Posterior vena cava (tissue), 2 donors: ENCODE data around the gene VPS33A. TPM values are rescaled to one million over a fixed set of nuclear protein-coding genes. Genes with fewer than 3 reads are reported as not detected.
"Not testable (repeated sequence)": the region's sequence is repeated elsewhere in the genome, so short reads cannot be mapped to it uniquely, and the experiment has no call there.

Experiments
- DNase-seq: peaks from one replicate; pipeline ENCODE4 v3.0.0-alpha.2; 2020; ENCODE audit warnings: low spot score
- intact Hi-C, 2 donors: fragments of 100-400 bp; cut with DNase I; formaldehyde crosslinking; loops; one replicate each; pipeline versions ENCODE4 v1.14.1 to v1.14.2; 2022 to 2023
- total RNA-seq, 2 donors: library from RNA; stranded (reverse); fragmentation: NEBNext Ultra II Directional; extraction: Animal tissue kit (Norgen Biotek cat#: 25700); gene quantifications; one replicate each; pipeline ENCODE4 v1.2.1, GENCODE V29; 2021
- donor health status: DM: yes; HTN: yes; CAD: no.
- donor health status: DM: yes; HTN: yes; CAD: no.

The VPS33A gene
- total RNA-seq, 2 donors from 2014 or later, result 12.3 to 12.6 TPM

DNA sequence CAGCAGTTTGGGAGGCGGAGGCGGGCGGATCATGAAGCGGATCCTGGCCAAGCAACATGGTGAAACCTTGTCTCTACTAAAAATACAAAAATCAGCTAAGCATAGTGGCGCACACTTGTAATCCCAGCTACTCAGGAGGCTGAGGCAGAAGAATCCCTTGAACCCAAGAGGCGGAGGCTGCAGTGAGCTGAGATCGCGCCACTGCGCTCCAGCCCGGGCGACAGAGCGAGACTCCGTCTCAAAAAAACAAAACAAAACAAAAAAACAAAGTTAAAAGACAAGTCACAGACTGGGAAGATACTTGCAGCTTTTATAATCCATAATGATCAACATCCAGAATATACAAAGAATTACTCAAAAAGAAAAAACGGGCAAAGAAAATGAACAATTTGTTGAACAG, 5.6 kb downstream of the VPS33A start:
- intact Hi-C loops, DNase-seq: not testable (repeated sequence)

- intact Hi-C loops, DNase-seq: not testable (repeated sequence)
Measured at GRCh38 chr12:122258939-122259338, 7.4 kb downstream of the VPS33A start.

GRCh38 chr12:122258462-122258861, 7.8 kb downstream of the VPS33A start:
- DNase-seq, intact Hi-C loops: not testable (repeated sequence)

DNA sequence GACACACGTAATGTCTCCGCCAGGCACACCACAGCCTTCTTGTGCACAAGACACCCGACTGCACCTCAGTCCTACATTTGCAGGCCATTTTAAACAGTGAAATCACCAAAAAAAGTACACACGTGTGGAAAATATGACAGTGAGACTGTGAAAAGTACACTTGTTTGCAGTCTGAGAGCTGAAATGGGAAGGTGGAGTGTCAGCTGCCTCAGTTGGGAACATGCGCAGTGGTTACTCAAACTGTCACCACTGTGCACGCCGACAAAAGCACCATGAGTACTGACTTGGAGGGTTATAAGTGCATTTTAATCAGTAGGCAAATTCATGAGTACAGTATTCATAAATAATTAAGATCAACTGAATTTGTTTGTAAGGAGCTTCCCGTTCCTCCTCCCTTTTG, 15.8 kb downstream of the VPS33A start:
- no peak for DNase-seq
- intact Hi-C loops, result no loop called here

DNA sequence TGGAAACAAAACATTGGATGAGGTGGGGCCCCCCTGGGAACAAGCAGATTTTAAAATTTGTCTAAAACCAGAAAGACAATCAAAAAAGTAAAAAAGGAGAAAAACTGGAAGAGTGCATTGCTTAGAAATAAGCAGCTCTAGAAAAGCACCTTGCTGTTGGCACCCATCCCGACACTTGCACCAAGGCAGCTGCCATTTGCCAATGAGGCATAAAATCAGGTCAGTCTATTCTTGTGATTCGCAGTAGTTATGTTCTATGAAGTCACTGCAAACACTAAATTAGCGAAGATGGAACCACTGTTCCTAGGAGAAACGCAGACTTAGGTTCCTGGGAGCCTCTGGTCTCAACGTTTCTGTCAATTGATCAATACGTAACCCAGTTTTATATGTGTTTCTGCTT, 16.2 kb downstream of the VPS33A start:
- intact Hi-C loops, result no loop called here
- DNase-seq, result no peak

GRCh38 chr12:122245553-122245952, 20.7 kb downstream of the VPS33A start:
- intact Hi-C loops, result no loop called here
- no peak for DNase-seq

- intact Hi-C loops, result no loop called here
Measured at GRCh38 chr12:122244565-122245371, 21.5 kb downstream of the VPS33A start.

GRCh38 chr12:122243965-122244364, 22.3 kb downstream of the VPS33A start:
- no peak for DNase-seq
- intact Hi-C loops, result no loop called here

More at GRCh38 chr12:122244565-122245371, 21.5 kb downstream of the VPS33A start:
- no peak for DNase-seq

GRCh38 chr12:122238861-122239260, 27.4 kb downstream of the VPS33A start:
- intact Hi-C loops, result no loop called here

DNA sequence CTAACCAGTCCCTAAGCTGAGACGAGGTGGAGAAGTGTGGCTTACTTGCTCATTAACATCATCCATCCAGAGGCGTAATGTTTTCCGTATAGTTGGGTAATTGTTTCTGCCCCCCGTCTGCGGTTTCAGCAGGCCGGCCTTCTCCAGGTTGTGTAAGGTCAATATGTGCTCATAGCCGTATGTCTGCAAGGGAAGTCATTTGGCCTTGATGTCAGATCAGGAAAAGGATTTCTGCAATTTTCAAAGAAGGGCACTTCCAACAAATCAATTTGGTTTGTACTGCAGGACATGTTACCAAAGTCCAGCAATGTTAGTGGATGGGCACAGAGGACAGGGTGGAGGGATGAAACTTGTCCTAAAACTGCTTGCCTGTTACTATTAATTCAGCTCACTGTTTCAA, 30.6 kb downstream of the VPS33A start:
- intact Hi-C loops, result no loop called here
- no peak for DNase-seq

More at GRCh38 chr12:122238861-122239260, 27.4 kb downstream of the VPS33A start:
- DNase-seq, result no peak

- DNase-seq, result no peak
- intact Hi-C loops, result no loop called here
Measured at GRCh38 chr12:122232691-122233090, 33.6 kb downstream of the VPS33A start.

DNA sequence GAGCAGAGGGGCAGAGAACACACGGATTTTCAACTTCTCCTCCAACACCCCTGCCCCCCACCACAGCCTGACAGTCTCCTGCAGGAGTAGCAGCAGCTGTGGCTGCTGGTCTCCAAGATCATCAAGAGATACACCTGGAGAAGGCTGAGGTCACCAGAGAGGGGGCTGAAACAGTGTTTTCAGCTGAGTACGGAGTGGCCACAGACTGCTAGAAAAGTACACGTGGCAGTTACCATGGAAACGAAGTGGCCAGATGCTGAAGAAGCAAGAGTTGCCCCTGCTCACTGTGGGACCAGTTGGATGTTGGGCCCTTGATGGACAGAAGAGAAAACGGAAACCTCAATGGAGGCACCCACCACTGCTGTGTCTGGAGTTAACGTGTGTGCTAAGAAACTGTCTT, 35.5 kb downstream of the VPS33A start:
- intact Hi-C loops, result no loop called here
- no peak for DNase-seq

GRCh38 chr12:122228092-122228491, 38.2 kb downstream of the VPS33A start:
- intact Hi-C loops, result no loop called here
- DNase-seq, result no peak

- intact Hi-C loops, result no loop called here
- no peak for DNase-seq
Measured at GRCh38 chr12:122227341-122227740, 39.0 kb downstream of the VPS33A start.

DNA sequence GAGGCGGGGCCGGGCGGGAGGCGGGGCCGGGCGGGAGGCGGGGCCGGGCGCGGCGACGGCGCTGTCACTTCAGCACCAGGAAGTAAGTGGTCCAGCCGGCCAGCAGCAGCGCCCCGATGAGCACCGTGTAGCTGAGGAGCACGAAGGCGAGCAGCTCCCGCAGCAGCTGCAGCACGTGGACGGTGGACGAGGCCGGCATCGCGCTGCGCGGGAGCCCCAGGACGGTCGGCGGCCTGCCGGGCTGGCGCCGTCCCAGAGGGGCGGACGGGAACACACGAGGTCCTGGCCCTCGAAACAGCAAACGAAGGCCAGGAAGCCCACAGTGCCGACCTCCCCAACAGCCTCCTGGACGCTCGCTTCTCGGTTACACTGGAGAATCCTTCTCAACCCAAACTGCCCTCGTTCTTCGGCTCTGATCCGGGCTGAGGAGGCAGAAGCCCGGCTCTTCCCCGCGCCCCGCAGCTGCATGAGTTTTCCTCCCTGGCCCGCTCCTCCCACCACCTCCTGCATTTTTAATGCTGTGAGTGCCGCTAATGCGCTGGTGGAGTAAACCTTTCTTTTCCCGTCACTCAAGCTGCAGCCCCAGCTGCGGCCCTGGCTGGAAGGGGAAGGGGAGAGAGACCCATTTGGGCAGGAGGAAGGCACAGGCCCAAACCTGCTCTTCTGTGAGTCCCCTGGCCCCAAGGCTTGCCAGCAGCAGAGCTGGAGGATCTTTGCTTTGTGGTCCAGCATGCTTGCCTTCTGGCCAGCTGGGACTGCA, 39.7 kb downstream of the VPS33A start:
- intact Hi-C loops, result no loop called here
- no peak for DNase-seq

DNA sequence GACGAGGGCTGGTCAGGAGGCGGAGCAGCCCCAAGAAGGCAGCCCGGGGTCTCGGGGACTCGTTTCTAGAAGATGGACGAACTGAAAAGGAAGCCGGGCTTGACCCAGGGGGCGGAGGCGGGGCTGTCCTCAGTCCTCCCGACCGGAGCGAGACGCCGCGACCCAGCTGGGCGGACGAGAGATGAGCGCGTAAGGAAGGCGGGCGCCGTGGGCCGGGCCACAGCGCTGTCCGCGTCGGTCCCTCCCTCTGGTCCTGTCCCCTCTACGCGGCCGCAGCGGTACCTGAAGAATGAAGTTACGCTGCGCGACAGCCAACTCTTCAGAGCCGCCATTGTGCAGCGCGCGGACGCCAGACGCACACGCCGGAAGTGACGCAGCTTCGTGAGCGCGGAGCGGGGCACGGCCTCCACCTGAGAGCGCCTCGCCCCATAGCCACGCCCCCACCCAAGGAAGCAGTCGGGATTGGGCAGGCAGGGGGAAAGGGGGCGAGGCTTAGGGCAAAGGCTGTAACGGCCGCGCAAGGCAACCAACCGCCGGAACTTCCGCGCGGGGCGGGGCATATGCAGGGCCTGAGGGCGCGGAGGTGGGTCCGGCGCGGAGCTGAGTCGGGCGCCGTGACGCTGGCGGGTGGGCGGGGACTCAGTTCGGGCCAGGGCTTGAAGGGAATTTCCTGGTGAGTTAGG, 40.5 kb downstream of the VPS33A start, which contains the start of gene DIABLO:
TSS of gene DIABLO (minus strand) at position 370 of the 683 bp plus-strand sequence. CDS start at position 332, 38 bp downstream.
- peak; percentile 100 for DNase-seq
- intact Hi-C loops, result no loop called here

DNA sequence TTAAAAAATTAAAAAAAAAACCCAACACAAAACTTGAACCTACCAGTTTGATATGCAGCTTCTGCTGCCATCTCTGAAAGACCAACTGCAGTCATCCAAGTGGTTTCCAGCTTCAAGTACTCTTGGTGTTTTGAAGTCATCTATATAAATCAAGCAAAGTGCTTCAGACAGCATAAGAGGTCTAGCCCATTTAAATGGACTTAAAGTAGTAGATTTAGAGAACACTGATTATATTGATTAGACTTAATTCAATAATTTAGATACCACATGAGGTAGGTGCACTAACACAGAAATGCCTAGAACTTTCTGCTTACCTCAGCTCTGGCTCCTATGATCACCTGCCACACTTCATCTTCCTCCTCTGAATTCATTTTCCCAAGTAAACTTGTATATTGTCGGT, 49.8 kb downstream of the VPS33A start:
- no peak for DNase-seq
- intact Hi-C loops, result no loop called here

DNA sequence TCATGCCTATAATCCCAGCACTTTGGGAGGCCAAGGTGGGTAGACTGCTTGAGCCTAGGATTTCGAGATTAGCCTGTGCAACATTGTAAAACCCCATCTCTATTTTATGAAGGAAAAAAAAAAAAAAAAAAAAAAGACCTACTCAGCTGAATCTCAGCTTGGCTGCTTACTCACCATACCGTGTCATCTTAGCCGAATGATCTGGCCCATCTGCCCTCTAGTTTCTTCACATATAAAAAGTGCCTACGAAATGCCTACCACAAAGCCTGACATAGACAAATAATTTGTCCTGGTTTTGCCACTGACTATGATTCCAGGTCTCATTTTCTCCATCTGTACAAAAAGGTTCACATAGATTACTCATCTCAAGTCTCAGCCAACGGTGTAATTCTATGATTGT, 50.5 kb downstream of the VPS33A start:
- DNase-seq, result no peak
- intact Hi-C loops, result no loop called here

DNA sequence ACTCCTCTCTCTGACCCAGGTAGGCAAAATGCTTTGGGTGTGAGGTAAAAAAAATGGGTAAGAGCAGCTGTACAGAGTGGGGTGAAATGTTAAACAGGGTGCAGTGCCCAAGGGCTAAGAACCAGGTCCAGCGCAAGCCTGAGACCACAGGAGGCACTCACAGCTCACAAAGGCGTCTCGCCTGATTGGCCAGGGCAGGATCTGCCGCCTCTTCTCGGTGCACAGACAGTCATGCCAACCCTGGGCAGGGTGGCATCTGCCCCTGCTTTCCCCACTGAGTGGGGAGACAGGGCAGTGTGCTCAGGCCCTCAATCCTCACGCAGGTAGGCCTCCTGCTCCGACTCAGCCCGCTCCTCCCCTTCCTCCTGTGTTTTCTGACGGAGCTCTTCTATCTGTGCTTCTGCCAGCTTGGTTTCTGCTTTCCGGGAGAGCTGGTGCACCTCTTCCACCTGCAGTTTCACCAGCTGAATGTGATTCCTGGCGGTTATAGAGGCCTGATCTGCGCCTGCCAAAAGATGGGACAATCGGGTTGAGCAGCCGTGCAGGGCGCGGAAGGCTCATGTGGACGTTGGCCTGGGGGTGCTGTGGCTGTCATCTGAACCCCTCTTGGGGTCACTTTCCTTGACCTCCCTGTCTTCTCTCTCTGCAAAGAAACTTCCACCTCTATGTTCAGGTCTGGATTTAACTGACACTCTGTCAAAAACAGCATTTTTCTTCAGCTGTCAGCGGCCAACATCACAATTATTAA, 58.0 kb downstream of the VPS33A start:
- intact Hi-C loops, result no loop called here
- DNase-seq, result peak; percentile 66
